ENCODE data around the gene DNAAF8. TPM values are rescaled to one million over a fixed set of nuclear protein-coding genes. Genes with fewer than 3 reads are reported as not detected.

DNAAF8 gene
- total and polyA plus RNA-seq, 2 donors (not counting 3 experiments of a cell fraction or from before 2014, with no cell fraction given): 0.58 to 1.0 TPM

DNA sequence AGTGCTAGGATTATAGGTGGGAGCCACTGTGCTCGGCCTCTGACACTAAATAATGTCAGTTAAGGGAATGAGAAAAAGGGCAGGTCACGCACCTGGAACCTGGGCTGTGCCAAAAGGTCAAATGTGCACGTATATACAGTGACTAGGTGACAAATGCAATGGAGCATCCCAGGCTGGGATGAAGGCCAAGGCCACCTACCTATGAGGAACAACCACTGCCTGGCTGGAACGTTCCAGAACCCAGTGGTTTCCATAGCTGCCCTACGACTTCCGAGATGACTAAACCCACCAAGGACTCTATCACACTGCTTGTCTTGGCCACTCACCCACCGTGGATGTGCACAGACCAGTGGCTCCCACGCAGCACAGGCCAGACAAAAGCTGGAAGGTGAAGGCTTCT is 16.6 kb downstream of the DNAAF8 start:
- POLR2A ChIA-PET: no interaction called here
- Histone ChIP-seq H3K9me1 (replicated peaks; ENCODE audit: control insufficient read depth, extremely low read depth, insufficient read depth, low read length) (no peaks in the 10 kb centered on the region), H3K27me3 (ENCODE audit: control insufficient read depth in 2 of 2, insufficient read depth in 2 of 2, low read length in 2 of 2) (no peaks in the 10 kb centered on the region), H3K4me3 (replicated peaks in 1 of 3; ENCODE audit: insufficient read depth in 1 of 3, low read depth in 1 of 3, low read length in 3 of 3) (no peak overlapping the region), H3K27ac (ENCODE audit: insufficient read depth, low read depth, low read length) (no peak overlapping the region), H3K79me2 (ENCODE audit: control insufficient read depth, insufficient read depth, low read length) (peaks cover 2% of the 10 kb centered on the region), H4K20me1 (replicated peaks; ENCODE audit: control insufficient read depth, extremely low read depth, insufficient read depth, low read length) (no peaks in the 10 kb centered on the region), H3K9me3 (replicated peaks; ENCODE audit: control insufficient read depth, insufficient read depth, low read length) (no peaks in the 10 kb centered on the region), H3K4me1 (ENCODE audit: control insufficient read depth, extremely low read depth, insufficient read depth, low read length) (no peaks in the 10 kb centered on the region), H3K36me3 (ENCODE audit: control insufficient read depth in 2 of 2, extremely low read depth in 1 of 2, insufficient read depth in 2 of 2, low read length in 2 of 2) (peaks cover 8 to 22% of the 10 kb centered on the region in 2 experiments), H3K4me2 (ENCODE audit: insufficient read depth, low read length) (no peak overlapping the region), H3K9ac (replicated peaks; ENCODE audit: extremely low read depth, insufficient read depth, low read length) (no peak overlapping the region), H2AFZ (ENCODE audit: low read depth, low read length) (no peak overlapping the region)
- intact Hi-C loops (cut with micrococcal nuclease): no loop called here
- no peak for TF ChIP-seq JUN (IDR thresholded peaks at IDR 0.05; ENCODE audit: borderline replicate concordance, insufficient read depth, insufficient read length, low read depth)
- no peak for TF ChIP-seq POLR2AphosphoS5 (IDR thresholded peaks at IDR 0.05; ENCODE audit: insufficient read depth, low read depth, low read length)
- TF ChIP-seq, protein P1, sequence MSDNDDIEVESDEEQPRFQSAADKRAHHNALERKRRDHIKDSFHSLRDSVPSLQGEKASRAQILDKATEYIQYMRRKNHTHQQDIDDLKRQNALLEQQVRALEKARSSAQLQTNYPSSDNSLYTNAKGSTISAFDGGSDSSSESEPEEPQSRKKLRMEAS (IDR thresholded peaks at IDR 0.05; ENCODE audit: insufficient read depth, insufficient read length): no peak
- TF ChIP-seq GATA2 (IDR thresholded peaks at IDR 0.05; ENCODE audit: insufficient read depth, insufficient read length, low read depth, low read length): no peak
- TF ChIP-seq CTCF (IDR thresholded peaks at IDR 0.05; ENCODE audit: extremely low read depth in 1 of 2, insufficient read depth in 1 of 2, low read depth in 1 of 2, low read length in 2 of 2): no peak
- no peak for TF ChIP-seq MYC (IDR thresholded peaks at IDR 0.05; ENCODE audit: low read depth, low read length)
- TF ChIP-seq FOS (IDR thresholded peaks at IDR 0.05; ENCODE audit: borderline replicate concordance, insufficient read depth, low read length): no peak
- no peak for TF ChIP-seq EZH2 (IDR thresholded peaks at IDR 0.05; ENCODE audit: borderline replicate concordance, low read depth, low read length, severe bottlenecking)
- TF ChIP-seq POLR2A (IDR thresholded peaks at IDR 0.05; ENCODE audit: low read depth, low read length): no peak
- DNase-seq (ENCODE audit: low read depth, low spot score) (no peak), FAIRE-seq (no peak)
- dilution Hi-C loops (cut with MboI; ENCODE audit: extremely low pct_ligation_motif_present, low sequenced_read_pairs): no loop called here
- CTCF ChIA-PET: no interaction called here
- BruUV-seq (replicated peaks): no TSS peak

All from endothelial cell of umbilical vein (primary cell).